Bone marrow (tissue), 2 donors: ENCODE data around the gene ATG9A.
A peak's percentile ranks its signal among the peaks of the same experiment; 100 is the strongest.

Experiments
- DNase-seq, 2 donors: peaks; one replicate each; lab custom pipeline; 2025; lab: John Stamatoyannopoulos, UW

Gene ATG9A

GRCh38 chr2:219252900-219253752, 23.7 kb upstream of the ATG9A start, which contains the start of gene TUBA4B:
Gene TUBA4B, plus strand, starts transcription at chr2:219253243. Its CDS starts 165 bp downstream, at chr2:219253408.
- DNase-seq = peak in 1 of 2 donors; percentile 70

GRCh38 chr2:219252570-219252899, 23.1 kb upstream of the ATG9A start:
- no peak for DNase-seq

GRCh38 chr2:219252084-219252483, 22.6 kb upstream of the ATG9A start:
- DNase-seq = no peak

DNA sequence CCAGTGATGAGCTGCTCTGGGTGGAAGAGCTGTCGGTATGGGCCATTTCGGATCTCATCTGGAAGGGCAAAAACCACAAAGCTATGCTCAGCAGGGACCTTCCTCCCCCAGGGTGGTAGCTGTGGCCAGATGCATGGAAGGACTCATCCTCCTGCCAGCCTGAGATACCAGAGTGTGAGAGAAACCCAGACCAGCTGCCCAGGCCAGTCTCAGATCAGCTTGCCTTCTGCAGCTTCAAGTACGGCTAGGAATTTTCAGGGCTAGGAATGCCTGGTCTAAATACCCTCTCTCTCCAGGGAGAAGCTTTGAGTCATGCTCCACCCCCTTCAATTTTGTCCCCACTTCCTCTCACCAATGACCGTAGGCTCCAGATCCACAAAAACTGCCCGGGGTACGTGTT, 22.2 kb upstream of the ATG9A start:
- DNase-seq = no peak

GRCh38 chr2:219250049-219250781, 20.8 kb upstream of the ATG9A start:
- no peak for DNase-seq

DNA sequence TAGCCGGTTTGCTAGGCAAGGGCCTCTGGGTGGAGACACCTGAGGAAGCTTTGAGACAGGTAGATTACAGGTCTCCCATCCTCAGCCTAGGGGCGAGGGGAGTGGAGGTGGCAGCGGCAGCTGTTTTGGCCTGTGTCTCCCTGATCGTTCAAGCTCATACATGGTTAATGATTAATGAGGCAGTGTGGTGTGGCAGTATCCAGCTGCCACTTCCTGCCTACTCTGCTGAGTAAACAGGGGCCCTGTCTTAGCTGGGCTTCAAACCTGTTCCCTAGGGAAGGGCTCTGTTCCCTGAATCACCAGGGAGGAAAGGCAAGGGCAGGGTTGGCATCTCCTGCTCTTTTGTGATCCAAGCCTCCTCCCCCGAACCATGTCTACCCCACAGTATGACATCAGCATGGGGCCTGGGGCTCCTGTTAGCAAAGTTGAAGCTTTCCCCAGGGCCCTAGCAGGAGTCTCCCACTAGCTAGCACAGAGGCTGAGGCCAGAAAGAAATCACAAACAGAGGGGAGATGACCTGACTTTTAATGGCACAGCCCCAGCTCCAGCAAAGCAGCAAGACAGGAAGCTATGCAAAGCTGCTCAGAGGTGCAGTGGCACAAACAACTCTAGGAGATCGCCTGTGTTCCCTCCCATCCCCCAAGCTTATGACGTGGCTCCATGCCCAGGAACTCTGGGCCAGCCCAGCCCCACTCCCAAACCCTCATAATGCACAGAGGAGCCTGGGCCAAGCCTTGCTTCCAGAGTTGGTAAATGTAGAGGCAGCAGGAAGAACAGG, 20.0 kb upstream of the ATG9A start:
- DNase-seq = peak in 1 of 2 donors; percentile 54

GRCh38 chr2:219248845-219249202, 19.4 kb upstream of the ATG9A start:
- no peak for DNase-seq

GRCh38 chr2:219247678-219248642, 18.5 kb upstream of the ATG9A start:
- DNase-seq = no peak

GRCh38 chr2:219246559-219246958, 17.1 kb upstream of the ATG9A start:
- DNase-seq = no peak

DNA sequence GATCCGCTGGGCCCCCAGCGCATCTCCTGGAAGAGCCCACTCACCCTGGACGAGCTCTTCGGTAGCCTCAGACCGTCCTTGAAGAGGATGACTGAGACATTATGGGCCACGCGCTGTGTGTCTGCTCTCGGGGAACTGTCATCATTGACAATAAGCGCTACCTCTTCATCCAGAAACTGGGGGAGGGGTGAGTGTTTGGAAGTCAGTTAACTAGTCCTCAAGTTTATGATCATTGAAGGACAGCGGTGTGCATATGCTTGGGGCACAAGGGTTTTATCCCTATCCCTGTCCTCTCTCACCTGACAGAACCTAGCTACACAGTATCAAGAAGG, 16.4 kb upstream of the ATG9A start:
- DNase-seq = no peak

- peak; percentile 68 to 91 for DNase-seq
Measured at GRCh38 chr2:219245148-219245898, 15.9 kb upstream of the ATG9A start, which contains the start of the genes GLB1L and STK16. Gene GLB1L, minus strand, starts transcription at chr2:219245444. Its CDS starts 1,871 bp downstream, at chr2:219243573. Gene STK16, plus strand, starts transcription at chr2:219245479. Its CDS starts 521 bp downstream, at chr2:219246000.

DNA sequence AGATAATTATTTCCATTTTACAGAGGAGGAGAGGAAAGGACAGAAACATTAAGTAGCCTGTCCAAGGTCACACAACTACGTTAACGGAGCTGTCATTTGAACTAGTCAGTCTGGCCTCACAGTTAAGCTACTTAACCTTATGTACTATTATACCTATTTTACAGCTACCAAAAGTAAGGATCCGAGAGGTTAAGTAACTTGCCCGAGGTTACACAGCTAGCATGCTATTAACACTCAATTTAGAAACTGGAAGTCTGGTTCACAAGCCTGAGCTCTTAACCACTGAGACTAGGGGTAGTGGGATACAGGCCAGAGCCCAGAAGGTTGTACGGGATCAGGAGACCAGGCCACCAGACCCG, 15.3 kb upstream of the ATG9A start:
- DNase-seq = no peak

DNA sequence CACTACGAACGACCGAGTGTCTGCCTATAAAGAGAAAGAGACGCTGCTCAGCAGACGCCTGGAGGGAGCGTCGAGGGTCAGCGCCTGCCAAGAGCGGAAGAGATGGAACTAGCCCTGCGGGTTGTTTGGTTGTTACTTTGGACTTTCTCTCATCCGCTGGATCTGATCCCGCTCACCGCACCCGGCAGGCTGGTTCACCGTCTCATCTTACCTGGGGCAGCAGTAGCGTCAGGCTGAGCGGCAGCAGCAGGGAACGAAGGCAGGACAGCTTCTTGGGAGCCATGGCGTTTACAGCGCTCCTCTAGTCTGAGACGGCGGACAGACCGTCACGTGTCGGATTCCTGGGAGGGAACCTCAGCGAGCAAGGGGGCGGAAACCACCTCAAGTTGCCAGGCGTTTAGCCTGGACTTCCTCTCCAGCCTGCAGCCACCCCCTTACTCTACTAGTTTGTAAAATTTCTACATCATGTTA, 13.9 kb upstream of the ATG9A start:
- DNase-seq = no peak

GRCh38 chr2:219234331-219234730, 4.9 kb upstream of the ATG9A start:
- no peak for DNase-seq

DNA sequence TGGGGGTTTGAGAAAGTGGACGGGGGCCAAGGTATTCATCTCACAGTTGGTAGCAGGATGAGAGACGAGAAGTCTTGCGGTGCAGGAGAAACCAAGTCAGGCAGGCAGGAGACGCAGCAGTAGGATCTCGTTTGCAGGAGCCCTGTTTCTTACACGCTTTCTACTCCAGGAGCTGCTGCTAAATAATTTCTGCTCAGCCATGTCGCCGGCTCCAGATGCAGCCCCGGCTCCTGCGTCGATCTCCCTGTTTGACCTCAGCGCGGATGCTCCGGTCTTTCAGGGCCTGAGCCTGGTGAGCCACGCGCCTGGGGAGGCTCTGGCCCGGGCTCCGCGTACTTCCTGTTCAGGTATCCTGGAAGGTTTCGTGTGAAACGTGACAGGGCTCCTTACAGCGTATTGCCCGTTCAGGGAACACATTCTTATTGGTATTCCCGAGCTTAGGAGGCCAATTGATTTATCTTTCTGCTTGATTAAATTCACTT, 664 bp upstream of the ATG9A start:
- DNase-seq = no peak

DNA sequence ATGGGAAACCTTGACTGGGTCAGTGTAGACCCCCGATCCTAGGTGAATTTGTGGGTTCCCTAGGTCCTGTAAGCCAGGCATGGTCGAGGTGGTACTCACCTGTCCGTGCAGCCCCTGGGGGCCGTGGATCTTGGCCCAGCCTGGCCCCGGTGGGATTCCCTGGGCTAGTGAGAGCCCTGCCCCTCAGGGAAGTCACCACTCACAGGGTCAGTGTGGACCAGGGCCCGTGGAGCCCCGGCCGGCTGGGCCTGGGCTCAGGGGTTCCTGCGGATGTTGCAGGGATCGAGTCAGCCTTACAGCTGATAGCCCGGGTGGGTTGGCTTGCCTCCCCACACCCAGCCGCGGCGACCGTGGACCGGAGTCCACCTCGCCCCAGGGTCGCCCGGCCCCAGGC, 528 bp downstream of the ATG9A start:
- no peak for DNase-seq

DNA sequence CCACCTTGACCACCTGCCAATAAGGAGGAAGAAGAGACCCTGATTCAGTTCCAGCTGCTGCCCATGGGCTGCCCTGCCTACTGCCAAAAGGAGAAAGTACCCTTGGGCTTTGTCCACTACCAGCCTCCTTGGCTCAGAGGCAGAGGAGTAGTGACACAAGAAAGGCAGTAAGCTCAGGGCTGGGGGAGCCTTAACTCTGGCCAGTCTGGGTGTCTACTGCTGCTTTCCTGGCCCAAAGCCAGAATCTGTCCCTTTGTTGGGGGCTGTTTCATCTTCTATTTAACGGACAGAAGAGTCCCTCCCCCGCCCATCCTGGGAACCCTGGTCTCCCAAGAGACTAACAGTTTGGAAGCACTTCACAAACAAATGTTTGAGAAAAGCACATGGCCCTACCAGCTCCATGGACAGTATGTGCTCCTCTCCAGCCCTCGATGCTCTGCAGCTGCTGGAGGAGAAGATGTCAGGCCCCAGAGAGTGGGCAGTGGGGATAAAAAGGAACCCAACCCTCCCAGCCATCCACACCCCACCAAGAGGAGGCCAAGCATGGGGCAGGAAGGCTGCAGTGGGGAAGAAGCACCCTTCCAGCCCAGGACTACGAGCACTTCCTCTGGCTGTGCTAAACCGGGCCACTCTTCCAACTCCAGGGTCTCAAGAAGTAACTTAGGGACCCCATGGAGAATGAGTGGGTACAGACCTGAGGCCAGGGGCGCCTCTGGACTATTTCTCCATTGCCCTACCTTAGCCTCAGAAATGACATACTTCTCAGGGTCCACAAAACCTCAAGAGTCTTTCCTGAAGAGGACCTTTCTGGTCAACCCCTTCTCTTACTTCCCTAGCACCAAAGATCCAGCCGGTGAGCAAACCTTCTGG, 1.2 kb downstream of the ATG9A start:
- no peak for DNase-seq

GRCh38 chr2:219225350-219225749, 4.1 kb downstream of the ATG9A start:
- no peak for DNase-seq

DNA sequence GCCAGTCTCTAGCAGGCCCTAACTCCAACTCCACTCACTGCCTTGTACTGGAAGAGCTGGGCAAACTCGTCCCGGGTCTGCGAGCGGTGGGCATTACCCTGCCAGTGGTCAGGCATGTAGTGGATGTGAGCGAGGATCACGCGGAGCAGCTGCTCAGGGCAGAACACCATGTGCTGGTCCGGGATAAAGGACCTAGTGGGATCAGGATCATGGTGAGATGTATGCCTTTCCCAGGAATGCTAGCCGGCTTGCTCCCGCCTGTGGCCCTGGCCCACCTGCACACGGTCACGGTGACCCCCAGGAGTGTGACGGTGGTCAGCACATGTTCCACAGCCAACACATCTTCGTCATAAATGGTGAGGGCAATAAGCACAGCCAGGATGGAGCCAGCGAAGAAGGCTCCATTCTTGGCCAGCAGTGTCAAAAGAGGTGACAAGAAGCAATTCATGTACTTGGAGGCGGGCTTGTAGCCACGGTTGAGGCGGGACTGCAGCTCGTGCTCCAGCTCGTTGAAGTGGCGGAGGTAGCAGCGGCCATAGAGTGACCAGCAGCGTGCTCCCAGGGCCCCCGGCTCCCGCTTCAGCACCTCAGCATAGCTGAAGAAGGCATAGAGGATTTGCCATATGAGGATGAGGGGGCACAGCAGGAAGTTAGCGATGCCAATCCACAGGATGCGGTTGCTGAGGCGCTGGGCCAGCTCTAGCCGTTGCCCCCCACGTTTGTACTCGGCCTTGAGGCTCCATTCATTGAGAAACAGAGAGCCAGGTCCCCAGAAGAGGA, 5.4 kb downstream of the ATG9A start:
- DNase-seq = no peak
